Fibroblast of pulmonary artery (primary cell): ENCODE measurements around the gene LDOC1.
"Not testable (repeated sequence)": the region's sequence is repeated elsewhere in the genome, so short reads cannot be mapped to it uniquely, and the experiment has no call there.

Experiments
- DNase-seq: peaks from one replicate; pipeline ENCODE4 v3.0.0-alpha.2; 2010; ENCODE audit warnings: low read depth
- H3K4me3 ChIP-seq: replicated peaks from 2 replicates; pipeline ENCODE4 v1.5.1; 2011; ENCODE audit warnings: low read depth, mild to moderate bottlenecking, control low read depth, low read length, moderate library complexity
- TF ChIP-seq, protein P1 (sequence below): IDR thresholded peaks from 2 replicates; pipeline ENCODE4 v1.5.1; 2011; ENCODE audit warnings: mild to moderate bottlenecking, control low read depth, low read length, inconsistent platforms; ENCODE audit errors: missing control alignments

LDOC1 gene

DNA sequence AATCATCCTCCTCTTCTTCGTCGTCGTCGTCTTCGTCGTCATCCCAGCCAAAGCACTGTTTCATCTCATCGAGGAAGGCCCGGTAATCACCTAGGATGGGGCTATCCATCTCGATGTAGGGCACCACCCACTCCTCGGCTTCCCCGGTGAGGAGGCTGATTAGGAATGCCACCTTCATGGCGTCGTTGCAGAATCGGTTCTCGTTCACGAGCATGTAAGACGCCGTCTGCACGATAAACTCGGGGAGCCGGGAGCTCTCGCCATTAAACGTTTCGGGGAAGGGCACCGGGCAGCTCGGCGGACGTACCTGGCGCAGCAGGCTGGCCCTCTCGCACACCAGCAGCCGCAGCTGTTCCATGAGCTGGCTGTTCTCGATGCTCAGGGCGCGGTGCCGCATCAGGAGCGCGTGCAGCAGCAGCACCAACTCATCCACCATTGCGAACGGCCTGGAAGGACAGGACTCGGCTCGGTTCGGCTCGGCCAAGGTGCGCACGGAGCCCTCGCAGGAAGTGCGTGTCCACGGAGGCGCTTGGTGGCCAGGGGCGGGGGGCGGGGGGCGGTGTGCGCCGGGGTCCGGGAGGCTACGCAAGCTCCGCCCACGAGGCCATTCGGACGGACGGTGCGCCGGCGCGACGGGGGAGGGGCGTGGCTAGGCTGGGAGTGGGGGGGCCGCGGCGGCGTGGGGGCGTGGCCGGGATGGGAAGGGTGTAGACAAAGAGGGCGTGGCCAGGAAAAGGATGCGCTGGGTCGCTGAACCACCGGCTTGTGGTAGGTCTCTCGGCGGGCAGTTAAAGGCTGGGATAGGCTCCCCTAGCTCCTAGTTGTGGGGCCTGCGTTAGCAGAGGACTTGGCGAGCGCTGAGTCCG is at the start of gene LDOC1:
LDOC1 (minus strand) TSS at position 544 of the 866 bp plus-strand sequence; CDS start at position 436, 108 bp downstream.
- peak; percentile 74 for DNase-seq
- H3K4me3 ChIP-seq: peak within 1 kb of the TSS; percentile 72

DNA sequence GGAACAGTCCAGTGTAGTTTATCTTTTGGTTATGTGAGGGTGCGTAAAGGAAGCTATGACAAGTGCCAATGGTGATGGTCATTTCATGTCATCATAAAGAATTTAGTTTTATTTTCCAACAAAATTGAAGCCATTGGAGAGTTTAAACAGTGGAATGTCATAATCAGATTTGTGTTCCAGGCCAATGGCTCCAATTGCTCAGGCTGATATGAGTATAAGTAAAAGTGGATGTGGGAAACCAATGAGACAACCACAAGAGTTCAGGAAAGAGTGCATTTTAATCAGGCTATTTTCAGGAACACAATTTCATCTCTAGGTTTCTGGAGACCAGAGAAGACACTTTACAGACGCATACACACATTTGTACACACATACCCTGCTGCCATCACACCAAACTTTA is 44.7 kb upstream of the LDOC1 start:
- TF ChIP-seq, protein P1, sequence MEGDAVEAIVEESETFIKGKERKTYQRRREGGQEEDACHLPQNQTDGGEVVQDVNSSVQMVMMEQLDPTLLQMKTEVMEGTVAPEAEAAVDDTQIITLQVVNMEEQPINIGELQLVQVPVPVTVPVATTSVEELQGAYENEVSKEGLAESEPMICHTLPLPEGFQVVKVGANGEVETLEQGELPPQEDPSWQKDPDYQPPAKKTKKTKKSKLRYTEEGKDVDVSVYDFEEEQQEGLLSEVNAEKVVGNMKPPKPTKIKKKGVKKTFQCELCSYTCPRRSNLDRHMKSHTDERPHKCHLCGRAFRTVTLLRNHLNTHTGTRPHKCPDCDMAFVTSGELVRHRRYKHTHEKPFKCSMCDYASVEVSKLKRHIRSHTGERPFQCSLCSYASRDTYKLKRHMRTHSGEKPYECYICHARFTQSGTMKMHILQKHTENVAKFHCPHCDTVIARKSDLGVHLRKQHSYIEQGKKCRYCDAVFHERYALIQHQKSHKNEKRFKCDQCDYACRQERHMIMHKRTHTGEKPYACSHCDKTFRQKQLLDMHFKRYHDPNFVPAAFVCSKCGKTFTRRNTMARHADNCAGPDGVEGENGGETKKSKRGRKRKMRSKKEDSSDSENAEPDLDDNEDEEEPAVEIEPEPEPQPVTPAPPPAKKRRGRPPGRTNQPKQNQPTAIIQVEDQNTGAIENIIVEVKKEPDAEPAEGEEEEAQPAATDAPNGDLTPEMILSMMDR: no peak

More for the DNA sequence above, at the start of gene LDOC1:
- TF ChIP-seq, protein P1: no peak

DNA sequence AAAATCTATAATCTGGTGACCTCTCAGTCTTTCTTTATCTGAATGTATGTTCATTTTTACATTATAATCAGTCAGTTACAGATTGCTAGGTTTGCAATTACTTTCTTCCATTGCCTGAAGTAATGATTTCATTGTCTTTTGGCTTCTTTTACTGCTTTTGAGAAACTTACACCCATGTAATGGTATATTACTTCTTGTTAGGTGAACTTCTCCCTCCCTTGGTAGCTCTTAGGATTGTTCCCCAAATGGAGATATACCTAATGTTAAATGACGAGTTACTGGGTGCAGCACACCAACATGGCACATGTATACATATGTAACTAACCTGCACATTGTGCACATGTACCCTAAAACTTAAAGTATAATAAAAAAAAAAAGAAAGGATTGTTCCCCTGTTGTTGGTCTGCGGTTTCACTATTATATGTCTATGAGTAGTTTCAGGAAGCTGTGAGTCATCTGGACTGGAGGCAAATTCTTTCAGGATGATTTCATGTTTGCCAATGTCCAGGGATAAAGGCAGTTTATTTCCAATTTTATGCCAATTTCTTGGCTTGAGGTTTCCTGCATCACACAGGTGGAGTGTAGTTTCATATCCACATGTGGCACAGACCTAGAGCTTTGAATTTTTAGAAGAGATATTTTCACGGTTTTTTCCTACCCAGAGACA is 43.5 kb upstream of the LDOC1 start:
- peak; percentile 61 for DNase-seq
- TF ChIP-seq, protein P1: no peak

More for the DNA sequence above, 44.7 kb upstream of the LDOC1 start:
- no peak for DNase-seq
- H3K4me3 ChIP-seq: no peak overlapping the region

GRCh38 chrX:141214196-141214595 is 37.3 kb upstream of the LDOC1 start:
- no peak for DNase-seq
- TF ChIP-seq, protein P1: no peak
- H3K4me3 ChIP-seq: no peak overlapping the region

More for the DNA sequence above, 43.5 kb upstream of the LDOC1 start:
- no peak overlapping the region for H3K4me3 ChIP-seq

DNA sequence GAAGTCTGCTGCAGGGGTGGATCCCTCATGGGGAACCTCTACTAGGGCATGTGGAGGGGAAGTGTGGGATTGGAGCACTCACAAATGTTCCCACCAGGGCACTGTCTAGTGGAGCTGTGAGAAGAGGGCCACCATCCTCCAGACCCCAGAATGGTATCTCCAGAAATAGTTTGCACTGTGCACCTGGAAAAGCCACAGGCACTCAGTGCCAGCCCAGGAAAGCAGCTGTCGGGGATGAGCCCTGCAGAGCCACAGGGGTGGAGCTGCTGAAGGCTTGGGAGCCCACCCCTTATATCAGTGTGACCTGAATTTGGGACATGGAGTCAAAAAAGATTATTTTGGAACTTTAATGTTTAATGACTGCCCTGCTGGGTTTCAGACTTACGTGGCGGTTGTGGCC is 25.0 kb upstream of the LDOC1 start:
- H3K4me3 ChIP-seq: no peak overlapping the region
- TF ChIP-seq, protein P1: no peak
- DNase-seq: no peak

GRCh38 chrX:141188573-141188972 is 11.6 kb upstream of the LDOC1 start:
- H3K4me3 ChIP-seq, DNase-seq: not testable (repeated sequence)

- DNase-seq: no peak
- H3K4me3 ChIP-seq: no peak overlapping the region
- TF ChIP-seq, protein P1: no peak
Observed at GRCh38 chrX:141185366-141185765, 8.4 kb upstream of the LDOC1 start.
